HG02885 (cell line): ENCODE measurements around the gene SLC6A17.
A peak's percentile ranks its signal among the peaks of the same experiment; 100 is the strongest.

Source experiments
- ATAC-seq: cut with Tn5 transposase; IDR thresholded peaks from one replicate; pipeline ENCODE4 v1.9.1; 2021; ENCODE audit warnings: mild to moderate bottlenecking; ENCODE audit not compliant: unreplicated experiment, poor library complexity

Gene SLC6A17

GRCh38 chr1:110198746-110199145 lies 48.5 kb downstream of the SLC6A17 start:
- no peak for ATAC-seq

- no peak for ATAC-seq
Observed at GRCh38 chr1:110200190-110200589, 49.9 kb downstream of the SLC6A17 start.

- no peak for ATAC-seq
Observed at GRCh38 chr1:110200666-110201065, 50.4 kb downstream of the SLC6A17 start.

- no peak for ATAC-seq
Observed at GRCh38 chr1:110201157-110201825, 51.0 kb downstream of the SLC6A17 start.

- peak; percentile 40 for ATAC-seq
Observed at GRCh38 chr1:110203021-110203661, 52.8 kb downstream of the SLC6A17 start.

- no peak for ATAC-seq
Observed at GRCh38 chr1:110205156-110205555, 54.9 kb downstream of the SLC6A17 start.

GRCh38 chr1:110205591-110206155 lies 55.4 kb downstream of the SLC6A17 start:
- no peak for ATAC-seq

- ATAC-seq = no peak
Observed at GRCh38 chr1:110206261-110206920, 56.1 kb downstream of the SLC6A17 start.

GRCh38 chr1:110207831-110208230 lies 57.5 kb downstream of the SLC6A17 start:
- no peak for ATAC-seq

- ATAC-seq = no peak
Observed at GRCh38 chr1:110208916-110209645, 58.8 kb downstream of the SLC6A17 start.

GRCh38 chr1:110209715-110210603 lies 59.7 kb downstream of the SLC6A17 start, which contains the start of gene KCNC4:
Gene KCNC4, plus strand, starts transcription at chr1:110210314. Its CDS starts 1,186 bp downstream, at chr1:110211500.
- ATAC-seq = peak; percentile 80

GRCh38 chr1:110210604-110211495 lies 60.6 kb downstream of the SLC6A17 start:
- peak; percentile 15 for ATAC-seq

GRCh38 chr1:110211496-110212168 lies 61.3 kb downstream of the SLC6A17 start:
- no peak for ATAC-seq

GRCh38 chr1:110212169-110213142 lies 62.2 kb downstream of the SLC6A17 start:
- no peak for ATAC-seq

- no peak for ATAC-seq
Observed at GRCh38 chr1:110213143-110213540, 62.8 kb downstream of the SLC6A17 start.

- ATAC-seq = no peak
Observed at GRCh38 chr1:110214454-110215404, 64.4 kb downstream of the SLC6A17 start.
